HG03575 (cell line): ENCODE results near the gene ERICH3.

Experiments used
- ATAC-seq: cut with Tn5 transposase; IDR thresholded peaks from one replicate; pipeline ENCODE4 v1.9.1; 2021; ENCODE audit not compliant: unreplicated experiment, insufficient number of reproducible peaks, low FRiP score; ENCODE audit errors: extremely low read depth

The ERICH3 gene, protein sequence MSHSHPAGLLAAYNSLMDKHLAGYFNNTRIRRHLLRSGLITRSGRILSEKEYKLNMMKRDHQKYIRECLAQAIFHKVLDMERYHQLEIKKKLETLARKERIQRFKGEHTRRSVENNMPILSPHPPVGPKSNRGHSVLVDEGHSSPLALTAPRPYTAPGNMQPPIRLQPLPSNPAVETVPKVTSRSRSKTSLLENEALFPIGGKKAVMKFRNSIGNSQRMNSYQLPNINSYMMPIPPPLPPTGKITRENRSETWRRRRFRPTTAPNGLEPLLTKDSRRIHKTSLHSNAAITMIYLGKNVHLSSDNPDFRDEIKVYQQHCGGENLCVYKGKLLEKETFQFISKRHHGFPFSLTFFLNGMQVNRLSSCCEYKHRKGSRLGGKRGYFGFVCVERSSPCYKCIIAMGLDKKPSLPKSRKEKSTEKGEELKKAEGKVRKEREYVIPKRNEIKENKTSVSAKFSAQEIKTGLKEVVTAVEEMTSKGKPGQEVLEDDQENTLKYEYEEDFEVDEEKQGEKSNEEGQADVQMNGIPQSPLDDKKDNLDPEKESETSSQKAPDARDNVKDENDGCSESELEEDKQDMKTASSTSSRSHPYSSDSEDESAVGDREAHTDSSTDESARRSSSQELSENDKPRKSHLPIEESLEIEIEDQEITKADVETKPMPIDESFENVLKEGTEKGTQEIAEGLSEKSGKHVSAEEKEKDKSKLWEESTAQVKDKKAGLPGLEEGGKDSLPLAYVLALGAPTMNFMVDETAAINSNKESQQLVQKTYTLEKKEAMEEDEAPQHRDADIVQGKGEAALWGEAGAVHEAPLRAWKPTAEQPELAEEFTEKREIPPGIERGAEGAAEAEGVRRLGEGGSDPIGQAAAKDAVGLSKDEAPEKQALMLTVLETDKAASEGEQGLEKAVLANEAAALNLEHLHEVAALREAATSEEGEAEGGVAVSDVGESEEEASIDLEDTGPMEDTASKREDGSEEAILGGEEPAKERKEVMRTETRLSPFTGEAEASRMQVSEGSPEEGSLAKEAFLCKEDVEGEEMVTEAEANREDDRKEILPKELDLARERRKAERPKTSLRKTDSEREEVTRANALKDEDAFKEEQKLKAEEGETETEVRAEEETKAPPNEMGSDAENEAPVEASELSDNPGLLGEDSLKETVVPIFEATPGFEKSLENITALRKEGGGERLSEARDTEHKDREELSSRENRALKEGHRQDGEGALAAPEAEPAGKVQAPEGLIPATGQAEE (N-terminal part only)

DNA sequence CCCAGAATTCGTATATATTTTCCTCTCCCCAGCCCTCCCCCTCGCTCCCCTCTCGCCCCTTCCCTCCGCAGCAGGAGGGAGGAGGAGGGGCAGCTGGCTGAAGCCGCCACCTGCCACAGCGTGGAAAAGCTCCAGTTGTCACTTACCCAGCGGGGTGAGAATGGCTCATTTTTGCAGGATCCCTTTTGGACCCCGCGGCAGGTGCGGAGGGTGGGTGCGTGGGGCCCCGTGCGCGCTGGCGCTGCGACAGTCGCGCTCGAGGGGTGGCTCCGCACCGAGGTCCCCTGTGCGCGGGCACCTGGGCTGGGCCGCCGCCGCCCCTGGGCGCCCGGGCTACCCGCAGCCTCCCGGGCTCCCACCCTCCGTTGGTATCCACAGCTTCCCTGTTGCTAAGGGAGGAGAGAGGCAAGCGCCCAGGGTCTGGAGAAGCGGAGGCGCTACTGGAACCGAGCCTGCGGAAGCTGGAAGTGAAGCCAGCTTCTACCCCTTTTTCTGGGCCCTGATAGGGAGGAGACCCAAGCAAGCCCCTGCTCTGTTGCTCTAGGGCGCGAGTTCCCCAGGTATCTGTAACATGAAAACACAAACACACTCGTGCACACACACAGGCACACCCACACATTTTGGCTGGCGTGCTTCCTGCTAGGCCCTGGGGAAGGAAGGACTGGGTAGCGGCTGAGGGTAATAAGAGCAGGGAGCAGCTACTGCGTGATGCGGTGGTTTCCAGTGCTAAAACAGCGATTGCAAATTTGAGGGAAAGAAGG lies at the start of gene ERICH3:
Gene ERICH3 (minus strand): TSS at position 442 of the 761 bp plus-strand sequence. CDS start 273 bp downstream, at position 169.
- ATAC-seq: no peak

DNA sequence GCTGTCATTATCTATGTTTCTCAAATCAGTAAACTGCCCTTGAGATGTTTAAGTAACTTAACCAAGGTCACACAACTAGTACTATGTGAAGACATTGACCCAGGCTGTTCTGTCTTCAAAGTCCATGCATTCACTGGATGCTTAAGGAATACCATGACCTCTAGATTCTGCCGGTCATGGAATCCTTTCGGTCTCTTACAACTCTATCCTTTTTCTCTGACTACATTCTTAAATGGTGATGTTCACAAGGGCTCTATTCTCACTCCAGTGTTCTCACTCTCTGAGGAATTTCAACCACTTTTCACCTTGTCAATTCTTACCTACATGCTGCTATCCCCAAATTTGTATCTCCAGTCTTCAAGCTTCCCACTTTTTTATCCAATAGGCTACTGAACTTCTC lies 44.0 kb upstream of the ERICH3 start:
- no peak for ATAC-seq

- no peak for ATAC-seq
These were observed 43.2 kb upstream of the ERICH3 start for GRCh38 chr1:74716822-74717221.

DNA sequence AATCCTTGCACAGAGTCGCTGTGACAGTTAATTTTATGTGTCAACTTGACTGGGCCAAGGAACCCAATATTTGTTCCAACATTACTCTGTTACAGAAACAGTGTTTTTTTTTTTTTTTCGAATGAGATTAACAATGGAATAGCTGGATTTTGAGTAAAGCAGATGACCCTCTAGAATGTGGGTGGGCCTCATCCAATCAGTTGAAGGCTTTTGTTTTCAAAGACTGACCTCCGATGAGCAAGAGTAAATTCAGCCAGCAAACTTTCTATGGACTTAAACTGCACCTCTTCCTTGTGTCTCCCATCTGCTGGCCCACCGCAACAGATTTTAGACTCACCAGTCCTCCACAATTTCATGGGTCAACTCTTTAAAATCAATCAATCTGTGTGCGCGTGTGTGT lies 42.2 kb upstream of the ERICH3 start:
- ATAC-seq: no peak

- no peak for ATAC-seq
These were observed 41.6 kb upstream of the ERICH3 start for GRCh38 chr1:74715236-74715502.

DNA sequence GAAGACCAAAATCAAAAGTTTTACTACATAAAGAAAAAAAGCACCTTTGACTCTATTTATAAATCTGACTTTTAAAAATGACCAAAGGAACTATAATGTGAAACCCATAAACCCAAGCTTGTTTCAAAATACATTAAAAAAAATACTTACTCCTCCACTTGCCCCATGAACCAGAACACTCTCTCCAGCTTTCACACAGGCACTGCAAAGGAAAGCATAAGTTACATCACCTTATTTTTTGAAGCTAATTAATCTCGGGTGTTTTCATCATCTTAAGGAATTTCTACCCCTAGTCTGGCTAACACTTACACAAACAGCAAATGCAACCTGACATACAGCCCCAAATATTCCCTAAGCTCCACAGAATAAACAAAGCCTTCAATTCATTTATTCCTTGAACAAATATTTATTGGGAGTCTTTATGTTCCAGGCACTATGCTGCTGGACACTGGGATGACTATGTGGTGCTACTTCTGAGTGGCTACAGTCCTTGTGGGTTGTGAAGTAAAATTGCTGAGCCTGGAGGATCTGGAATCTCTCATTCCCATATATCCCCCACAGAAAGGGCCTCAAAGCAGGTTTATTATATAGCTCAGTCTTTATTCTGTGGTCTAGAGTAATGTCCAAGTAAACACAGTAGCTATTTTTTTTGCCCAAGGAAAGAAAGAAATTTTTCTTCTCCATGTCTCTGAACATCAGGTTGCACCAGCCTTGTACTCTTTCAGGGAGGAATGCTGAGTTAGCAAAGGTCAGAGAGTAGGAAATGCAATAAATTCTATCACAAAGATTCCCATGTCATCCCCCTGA lies 41.0 kb upstream of the ERICH3 start:
- no peak for ATAC-seq

DNA sequence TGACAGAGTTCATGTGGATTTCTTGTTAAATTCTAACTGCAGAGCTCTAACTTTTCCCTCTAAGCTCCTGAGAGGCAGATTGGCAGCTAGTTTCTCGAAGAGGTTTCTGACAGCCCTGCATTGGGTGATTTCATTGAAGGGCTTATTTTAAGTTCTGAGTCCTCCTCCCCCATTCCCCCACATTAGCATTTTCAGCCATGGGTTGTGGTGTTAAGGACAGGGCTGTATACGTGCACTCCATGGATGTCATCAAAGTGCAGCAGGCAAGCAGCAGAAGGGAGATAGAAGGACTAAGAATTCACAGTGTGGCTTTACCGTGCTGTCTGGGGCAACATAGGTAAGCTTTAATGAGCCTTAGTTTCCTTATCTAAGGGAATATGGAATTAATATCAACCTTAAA lies 40.3 kb upstream of the ERICH3 start:
- ATAC-seq: no peak

- ATAC-seq: no peak
These were observed 39.3 kb upstream of the ERICH3 start for GRCh38 chr1:74712881-74713280.

- no peak for ATAC-seq
These were observed 30.0 kb upstream of the ERICH3 start for GRCh38 chr1:74703386-74704182.

DNA sequence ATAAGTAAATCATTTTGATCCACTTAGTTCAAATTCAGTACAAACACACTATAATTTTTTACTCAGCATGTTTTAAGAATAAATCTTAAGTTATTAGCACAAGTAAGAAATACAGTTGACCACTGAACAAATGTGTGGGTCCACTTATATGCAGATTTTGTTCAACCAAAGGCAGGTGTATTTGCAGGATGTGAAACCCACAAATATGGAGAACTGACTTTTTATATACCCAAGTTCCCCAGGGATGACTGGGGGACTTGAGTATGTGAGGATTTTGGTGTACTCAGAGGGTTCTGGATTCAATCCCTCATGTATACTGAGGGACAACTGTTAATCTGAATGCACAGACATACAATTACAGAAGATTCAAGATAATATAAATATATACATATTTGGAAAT lies 25.7 kb upstream of the ERICH3 start:
- no peak for ATAC-seq

GRCh38 chr1:74697832-74698231 lies 24.2 kb upstream of the ERICH3 start:
- no peak for ATAC-seq

- ATAC-seq: no peak
These were observed 19.9 kb upstream of the ERICH3 start for GRCh38 chr1:74693473-74693872.

DNA sequence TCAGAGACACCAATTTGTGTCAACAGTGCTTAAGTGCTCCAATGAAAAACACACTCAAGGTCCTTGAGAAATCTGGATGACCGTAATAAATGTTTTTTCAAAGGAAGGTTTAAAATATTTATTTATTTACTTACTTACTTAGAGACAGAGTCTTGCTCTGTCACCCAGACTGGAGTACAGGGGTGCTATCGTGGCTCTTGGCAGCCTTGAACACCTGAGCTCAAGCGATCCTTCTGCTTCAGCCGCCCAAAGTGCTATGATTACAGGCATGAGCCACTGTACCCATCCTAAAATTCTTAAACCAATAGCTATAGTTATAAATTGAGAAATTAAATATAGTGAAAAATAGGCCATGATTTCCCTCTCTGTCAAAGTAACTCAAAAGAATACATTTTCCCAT lies 17.3 kb upstream of the ERICH3 start:
- no peak for ATAC-seq

DNA sequence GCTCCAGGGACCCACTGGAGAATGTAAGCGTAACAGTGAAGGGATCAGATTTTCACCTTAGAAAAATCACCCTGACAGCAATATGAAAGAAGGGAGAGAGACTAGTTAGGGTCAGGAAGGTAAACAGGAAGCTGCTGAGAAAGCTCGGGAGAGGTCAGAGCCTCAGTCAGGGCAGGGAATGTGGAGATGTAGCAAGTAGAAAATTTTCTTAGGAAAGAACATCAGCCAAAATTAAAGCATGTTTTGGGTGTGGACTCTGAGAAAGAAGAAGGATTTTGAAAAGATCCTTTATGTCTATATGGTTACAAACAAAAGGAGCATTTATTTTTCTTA lies 16.7 kb upstream of the ERICH3 start:
- no peak for ATAC-seq

DNA sequence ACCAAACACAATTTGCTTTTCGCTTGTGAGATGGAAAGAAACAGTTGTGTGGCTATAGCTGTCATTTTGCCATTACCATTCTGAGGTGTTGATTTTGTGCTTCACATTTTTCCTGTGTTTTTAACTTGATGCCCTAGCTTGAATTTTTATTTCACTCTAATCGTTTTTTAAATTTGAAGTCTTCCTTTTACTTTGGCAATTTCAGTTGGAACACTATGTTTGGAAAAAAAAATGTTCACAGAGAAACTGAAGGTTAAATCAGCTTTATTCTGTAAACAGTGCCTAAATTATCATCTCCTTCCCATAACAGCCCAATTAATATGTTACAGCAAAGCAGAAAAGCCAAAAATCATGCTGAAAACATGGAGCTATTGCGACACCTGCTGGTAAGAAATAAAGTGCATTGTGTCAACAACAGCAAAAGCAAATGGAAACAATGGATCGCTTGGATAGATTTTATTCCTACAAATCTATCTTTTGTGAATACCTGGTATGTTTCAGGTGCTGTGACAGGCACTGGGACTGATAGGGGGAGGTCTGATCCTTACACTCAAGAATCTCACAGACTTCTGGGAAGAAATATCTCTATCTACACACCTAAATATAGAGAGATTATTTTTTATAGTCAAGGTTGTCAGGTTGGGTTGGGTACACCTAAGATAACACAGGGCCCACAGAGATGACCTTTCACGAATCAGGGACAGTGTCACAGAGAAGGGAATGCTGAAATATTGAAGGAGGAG lies 16.2 kb upstream of the ERICH3 start:
- peak; percentile 54 for ATAC-seq

GRCh38 chr1:74686928-74687327 lies 13.3 kb upstream of the ERICH3 start:
- no peak for ATAC-seq

DNA sequence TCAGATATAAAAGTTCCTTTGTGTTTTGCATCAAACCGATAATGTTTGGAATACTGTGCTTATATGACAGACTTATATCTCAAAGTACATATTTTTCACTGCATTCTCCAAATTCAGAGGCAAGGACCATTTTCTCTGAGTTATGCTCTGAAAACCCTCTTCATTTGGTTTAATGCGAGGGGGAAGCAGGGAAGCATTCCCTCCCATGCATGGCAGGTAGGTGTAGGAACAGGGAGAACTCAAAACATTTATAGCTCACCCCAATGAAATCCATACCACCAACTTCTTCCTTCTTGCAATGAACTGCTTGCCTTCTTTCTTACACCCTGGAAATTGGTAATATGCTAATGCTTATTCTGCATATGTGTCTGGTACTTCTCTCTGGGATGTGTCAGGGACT lies 10.7 kb upstream of the ERICH3 start:
- no peak for ATAC-seq
